ENCODE measurements around the gene LILRA1.
"Not testable (repeated sequence)": the region's sequence is repeated elsewhere in the genome, so short reads cannot be mapped to it uniquely, and the experiment has no call there.

LILRA1 gene

DNA sequence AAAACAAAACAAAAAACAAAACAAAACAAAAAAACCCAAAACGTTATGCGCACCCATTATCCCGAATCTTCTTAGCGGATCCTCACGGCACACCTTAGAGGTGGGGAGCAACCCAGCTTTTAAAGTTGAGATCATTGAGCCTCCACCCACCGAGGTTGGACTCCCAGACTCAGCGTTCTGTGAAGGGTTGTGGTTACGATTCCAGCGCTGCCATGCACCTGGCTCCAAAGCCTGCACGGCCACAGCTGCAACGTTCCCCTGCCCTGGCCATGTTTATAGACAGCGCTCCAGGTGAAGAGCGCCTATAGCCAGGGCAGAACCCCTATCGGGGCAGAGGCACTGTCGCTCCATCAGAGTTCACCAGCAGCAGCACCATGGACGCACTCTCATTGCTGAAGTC is 38.5 kb upstream of the LILRA1 start:
- no peak for TF ChIP-seq CTCF (IDR thresholded peaks at IDR 0.05)
- no peak for DNase-seq (ENCODE audit: low spot score)
- Histone ChIP-seq H3K27ac (no peak overlapping the region), H3K4me3 (no peak overlapping the region)

DNA sequence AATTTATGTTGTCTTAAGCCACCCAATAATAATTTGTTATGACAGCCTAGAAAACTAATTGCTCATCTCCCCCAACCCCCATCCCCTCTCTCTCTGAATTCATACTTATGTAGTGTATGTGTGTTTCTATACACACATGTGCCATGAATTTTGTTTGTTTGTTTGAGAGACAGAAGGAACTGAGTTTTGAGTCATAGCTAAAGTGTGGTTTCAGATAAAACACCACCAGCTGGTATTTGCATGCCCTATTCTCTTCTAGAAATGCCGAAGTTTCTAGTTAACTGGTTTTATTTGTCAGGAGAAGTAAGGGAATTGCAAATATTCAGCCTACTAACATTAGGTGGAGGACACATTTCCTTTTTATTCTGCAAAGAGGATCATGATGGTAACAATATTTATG is 37.2 kb upstream of the LILRA1 start:
- H3K27ac ChIP-seq = no peak overlapping the region
- H3K4me3 ChIP-seq = no peak overlapping the region
- TF ChIP-seq CTCF (IDR thresholded peaks at IDR 0.05) = no peak
- DNase-seq (ENCODE audit: low spot score) = no peak

DNA sequence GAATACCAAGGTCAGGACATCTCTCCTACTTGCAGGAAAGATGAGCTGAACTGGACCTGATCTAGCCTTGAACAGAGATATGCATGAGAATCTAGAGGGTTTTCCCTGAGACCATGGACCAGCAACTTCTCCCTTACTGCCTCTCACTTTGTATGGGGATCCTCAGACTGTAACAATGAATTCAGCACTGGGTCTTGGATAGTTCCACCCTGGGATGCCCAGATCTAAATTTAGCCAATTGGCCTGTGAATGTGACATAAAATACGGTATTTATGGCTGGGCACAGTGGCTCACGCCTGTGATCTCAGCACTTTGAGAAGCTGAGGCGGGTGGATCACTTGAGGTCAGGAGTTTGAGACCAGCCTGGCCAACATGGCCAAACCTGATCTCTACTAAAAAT is 35.1 kb upstream of the LILRA1 start:
- H3K4me3 ChIP-seq = no peak overlapping the region
- DNase-seq (ENCODE audit: low spot score) = no peak
- H3K27ac ChIP-seq = no peak overlapping the region
- no peak for TF ChIP-seq CTCF (IDR thresholded peaks at IDR 0.05)

GRCh38 chr19:54560881-54561385 is 32.5 kb upstream of the LILRA1 start:
- Histone ChIP-seq H3K27ac (no peak overlapping the region), H3K4me3 (no peak overlapping the region)
- no peak for DNase-seq (ENCODE audit: low spot score)
- no peak for TF ChIP-seq CTCF (IDR thresholded peaks at IDR 0.05)

- Histone ChIP-seq H3K27ac (no peak overlapping the region), H3K4me3 (no peak overlapping the region)
- TF ChIP-seq CTCF (IDR thresholded peaks at IDR 0.05) = no peak
- no peak for DNase-seq (ENCODE audit: low spot score)
Observed at GRCh38 chr19:54561840-54562239, 31.6 kb upstream of the LILRA1 start.

DNA sequence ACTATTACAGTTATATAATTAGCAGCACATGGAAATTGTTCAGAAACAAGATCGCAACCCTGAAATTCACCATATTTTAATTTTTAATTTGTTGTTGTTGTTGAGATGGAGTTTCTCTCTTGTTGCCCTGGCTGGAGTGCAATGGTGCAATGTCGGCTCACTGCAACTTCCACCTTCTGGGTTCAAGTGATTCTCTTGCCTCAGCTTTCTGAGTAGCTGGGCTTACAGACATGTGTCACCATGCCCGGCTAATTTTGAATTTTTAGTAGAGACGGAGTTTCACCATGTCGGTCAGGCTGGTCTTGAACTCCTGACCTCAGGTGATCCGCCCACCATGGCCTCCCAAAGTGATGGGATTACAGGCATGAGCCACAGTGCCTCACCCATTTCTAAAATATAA is 30.2 kb upstream of the LILRA1 start:
- not testable (repeated sequence) for H3K27ac ChIP-seq; DNase-seq (ENCODE audit: low spot score); H3K4me3 ChIP-seq

DNA sequence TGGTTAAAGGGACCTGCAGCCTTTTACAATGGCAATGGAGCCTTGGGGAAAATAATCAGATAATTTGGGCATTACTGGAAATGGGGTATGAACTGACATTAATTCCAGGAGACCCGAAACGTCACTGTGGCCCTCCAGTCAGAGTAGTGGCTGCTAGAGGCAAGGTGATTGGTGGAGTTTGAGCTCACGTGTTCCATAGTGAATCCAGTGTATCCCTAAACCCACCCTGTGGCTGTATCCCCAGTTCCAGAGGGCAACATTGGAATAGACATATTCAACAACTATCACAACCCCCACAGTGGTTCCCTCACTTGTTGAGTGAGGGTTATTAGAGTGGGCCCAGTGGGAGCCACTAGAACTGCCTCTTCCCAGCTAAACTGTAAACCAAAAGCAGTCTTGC is 23.1 kb upstream of the LILRA1 start:
- no peak for DNase-seq (ENCODE audit: low spot score)
- H3K27ac ChIP-seq = no peak overlapping the region
- no peak for TF ChIP-seq CTCF (IDR thresholded peaks at IDR 0.05)
- no peak overlapping the region for H3K4me3 ChIP-seq

- DNase-seq (ENCODE audit: low spot score); H3K4me3 ChIP-seq; H3K27ac ChIP-seq: not testable (repeated sequence)
Observed at GRCh38 chr19:54571715-54572615, 21.5 kb upstream of the LILRA1 start.
